ENCODE measurements around the gene HES2. TPM values are rescaled to one million over a fixed set of nuclear protein-coding genes. Genes with fewer than 3 reads are reported as not detected.

HES2 gene
- total and polyA plus RNA-seq, 11 donors, result 0.04 to 0.14 (median 0.12) TPM; not detected in 8

- Histone ChIP-seq H3K4me3 (no peak overlapping the region), H3K4me1 (peaks cover 0 to 19% (median 2%) of the 10 kb centered on the region in 12 donors), H3K36me3 (peaks cover 0 to 65% (median 33%) of the 10 kb centered on the region in 9 donors), H3K27me3 (peaks cover 0 to 7% (median 0%) of the 10 kb centered on the region in 9 donors), H3K27ac (no peak overlapping the region), H3K9me3 (no peaks in the 10 kb centered on the region)
- WGBS, 4 donors, result 95 to 99% (median 97%) methylated on average over 11 to 12 of the region's 12 CpGs
- ATAC-seq (no peak), DNase-seq (no peak)
- intact Hi-C loops (cut with DNase I), result no loop called here
- TF ChIP-seq CTCF (IDR thresholded peaks at IDR 0.05), result no peak
- no peak for TF ChIP-seq POLR2A (IDR thresholded peaks at IDR 0.05)
Measured at GRCh38 chr1:6467224-6467623, 47.5 kb upstream of the HES2 start.

GRCh38 chr1:6466751-6467150 is 47.0 kb upstream of the HES2 start:
- Histone ChIP-seq H3K4me1 (peaks cover 0 to 19% (median 2%) of the 10 kb centered on the region in 12 donors), H3K27ac (no peak overlapping the region), H3K36me3 (peaks cover 0 to 65% (median 35%) of the 10 kb centered on the region in 9 donors), H3K4me3 (no peak overlapping the region), H3K27me3 (peaks cover 0 to 7% (median 0%) of the 10 kb centered on the region in 9 donors), H3K9me3 (no peaks in the 10 kb centered on the region)
- ATAC-seq (no peak), DNase-seq (no peak)
- TF ChIP-seq CTCF (IDR thresholded peaks at IDR 0.05) (no peak), POLR2A (IDR thresholded peaks at IDR 0.05) (no peak)
- 89 to 97% (median 94%) methylated on average over 5 of the region's 5 CpGs for WGBS, 4 donors
- intact Hi-C loops (cut with DNase I), result no loop called here

DNA sequence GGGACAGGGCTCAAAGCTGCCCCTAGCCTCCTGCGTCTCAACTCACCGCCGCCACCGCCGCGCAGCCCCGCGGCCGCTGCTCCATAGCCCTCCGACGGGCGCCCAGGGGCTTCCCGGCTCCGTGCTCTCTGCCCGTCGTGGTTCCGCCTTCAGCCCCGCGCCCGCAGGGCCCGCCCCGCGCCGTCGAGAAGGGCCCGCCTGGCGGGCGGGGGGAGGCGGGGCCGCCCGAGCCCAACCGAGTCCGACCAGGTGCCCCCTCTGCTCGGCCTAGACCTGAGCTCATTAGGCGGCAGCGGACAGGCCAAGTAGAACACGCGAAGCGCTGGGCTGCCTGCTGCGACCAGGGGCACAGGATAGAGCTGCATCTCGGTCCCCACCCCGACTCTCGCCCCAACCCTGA is 46.3 kb upstream of the HES2 start, which contains the start of gene TNFRSF25:
Gene TNFRSF25 (minus strand): TSS at position 151 of the 400 bp plus-strand sequence. CDS start 66 bp downstream, at position 85.
- peaks cover 0 to 7% (median 0%) of the 10 kb centered on the region in 9 donors for H3K27me3 ChIP-seq
- H3K36me3 ChIP-seq, result peaks cover 0 to 62% (median 41%) of the 10 kb centered on the region in 9 donors
- TF ChIP-seq CTCF (IDR thresholded peaks at IDR 0.05) (no peak), POLR2A (IDR thresholded peaks at IDR 0.05) (no peak)
- no peak for DNase-seq
- intact Hi-C loops (cut with DNase I), result no loop called here
- no peak for ATAC-seq
- H3K4me1 ChIP-seq, result peaks cover 0 to 25% (median 4%) of the 10 kb centered on the region in 12 donors
- no peaks in the 10 kb centered on the region for H3K9me3 ChIP-seq
- peak within 1 kb of the TSS in 4 of 12 donors; percentile 4 to 55 (median 14) for H3K4me3 ChIP-seq
- H3K27ac ChIP-seq, result peak within 1 kb of the TSS in 1 of 12 donors; percentile 37
- WGBS, 4 donors, result 31 to 68% (median 55%) methylated on average over 8 to 43 of the region's 43 CpGs

GRCh38 chr1:6465461-6466005 is 45.8 kb upstream of the HES2 start:
- intact Hi-C loops (cut with DNase I), result no loop called here
- DNase-seq (no peak), ATAC-seq (no peak)
- Histone ChIP-seq H3K4me3 (peak overlapping the region in 4 of 12 donors; percentile 4 to 55 (median 14)), H3K27ac (peak overlapping the region in 1 of 12 donors; percentile 37), H3K36me3 (peaks cover 0 to 57% (median 39%) of the 10 kb centered on the region in 9 donors), H3K27me3 (peaks cover 0 to 9% (median 4%) of the 10 kb centered on the region in 9 donors), H3K9me3 (no peaks in the 10 kb centered on the region), H3K4me1 (peaks cover 0 to 27% (median 6%) of the 10 kb centered on the region in 12 donors)
- WGBS, 4 donors, result 56 to 67% (median 63%) methylated on average over 10 to 21 of the region's 21 CpGs
- TF ChIP-seq CTCF (IDR thresholded peaks at IDR 0.05) (no peak), POLR2A (IDR thresholded peaks at IDR 0.05) (no peak)

Data from heart left ventricle (tissue), 16 donors.